Mesendoderm (in vitro differentiated cells): Measurements from ENCODE around the gene KCNT1.

Experiments used
- DNase-seq: peaks from one replicate; pipeline ENCODE4 v3.0.0; 2013
- H2AK5ac ChIP-seq: 2 replicates; pipeline ENCODE4 v1.6.1; 2013; ENCODE audit warnings: low read length, inconsistent platforms
- H2BK120ac ChIP-seq: 2 replicates; pipeline ENCODE4 v1.6.1; 2013; ENCODE audit warnings: low read depth, mild to moderate bottlenecking, low read length, moderate library complexity, mixed read lengths
- H2BK15ac ChIP-seq: replicated peaks from 2 replicates; pipeline ENCODE4 v1.6.1; 2013; ENCODE audit warnings: low read depth, mild to moderate bottlenecking, moderate library complexity
- H2BK5ac ChIP-seq: 2 replicates; pipeline ENCODE4 v1.6.1; 2013; ENCODE audit warnings: low read length, inconsistent platforms
- H3K18ac ChIP-seq: 2 replicates; pipeline ENCODE4 v1.6.1; 2013; ENCODE audit warnings: mild to moderate bottlenecking, low read length, mixed read lengths
- H3K23ac ChIP-seq: one replicate; pipeline ENCODE4 v1.6.1; 2013; ENCODE audit warnings: low read length
- H3K27ac ChIP-seq: 2 replicates; pipeline ENCODE4 v1.5.1; 2013; ENCODE audit warnings: low read depth, mild to moderate bottlenecking, inconsistent platforms, low read length, moderate library complexity
- H3K27me3 ChIP-seq: 2 replicates; pipeline ENCODE4 v1.6.1; 2013; ENCODE audit warnings: low read length, control low read depth, mild to moderate bottlenecking, inconsistent platforms; ENCODE audit not compliant: insufficient read depth, poor library complexity
- H3K36me3 ChIP-seq: 2 replicates; pipeline ENCODE4 v1.6.1; 2013; ENCODE audit warnings: low read length, inconsistent platforms; ENCODE audit not compliant: control insufficient read depth, insufficient read depth
- H3K4ac ChIP-seq: one replicate; pipeline ENCODE4 v1.6.1; 2013; ENCODE audit warnings: low read depth, mild to moderate bottlenecking, low read length, moderate library complexity
- H3K4me1 ChIP-seq: 2 replicates; pipeline ENCODE4 v1.6.1; 2013; ENCODE audit warnings: low read depth, low read length, inconsistent platforms; ENCODE audit not compliant: control insufficient read depth
- H3K4me2 ChIP-seq: 2 replicates; pipeline ENCODE4 v1.6.1; 2013; ENCODE audit warnings: low read length
- H3K4me3 ChIP-seq: 2 replicates; pipeline ENCODE4 v1.5.1; 2013; ENCODE audit warnings: mild to moderate bottlenecking, low read length
- H3K56ac ChIP-seq: one replicate; pipeline ENCODE4 v1.6.1; 2013; ENCODE audit warnings: low read length
- H3K79me1 ChIP-seq: 2 replicates; pipeline ENCODE4 v1.6.1; 2013; ENCODE audit warnings: low read length, inconsistent platforms
- H3K79me2 ChIP-seq: 2 replicates; pipeline ENCODE4 v1.6.1; 2013; ENCODE audit warnings: mild to moderate bottlenecking, low read length; ENCODE audit not compliant: control insufficient read depth, insufficient read depth
- H3K9ac ChIP-seq: 2 replicates; pipeline ENCODE4 v1.6.1; 2013; ENCODE audit warnings: low read length, inconsistent platforms
- H4K5ac ChIP-seq: one replicate; pipeline ENCODE4 v1.6.1; 2013; ENCODE audit warnings: low read length
- H4K8ac ChIP-seq: one replicate; pipeline ENCODE4 v1.6.1; 2013; ENCODE audit warnings: low read depth, mild to moderate bottlenecking, control low read depth, low read length, moderate library complexity
- WGBS: extraction: QIAGEN DNeasy Blood & Tissue Kit; methylation state at CpG from one replicate; pipeline ENCODE4 v1.1.7; 2013; ENCODE audit warnings: low lambda C conversion rate, missing lambda C conversion rate; ENCODE audit not compliant: insufficient coverage; ENCODE audit errors: extremely low coverage; 5-methylcytosine and 5-hydroxymethylcytosine counted together

The KCNT1 gene

GRCh38 chr9:135786146-135786690 is 84.2 kb downstream of the KCNT1 start:
- H3K56ac ChIP-seq, result no peak overlapping the region
- no peaks in the 10 kb centered on the region for H3K79me1 ChIP-seq
- H3K4me1 ChIP-seq, result no peaks in the 10 kb centered on the region
- no peaks in the 10 kb centered on the region for H3K79me2 ChIP-seq
- WGBS, result no CpG with 5 or more reads among the region's 44 CpGs
- no peak overlapping the region for H3K4me2 ChIP-seq
- no peak overlapping the region for H2BK5ac ChIP-seq
- no peak overlapping the region for H4K5ac ChIP-seq
- H3K4ac ChIP-seq, result no peak overlapping the region
- no peak overlapping the region for H3K4me3 ChIP-seq
- no peak overlapping the region for H3K9ac ChIP-seq
- no peak overlapping the region for H2BK120ac ChIP-seq
- H3K18ac ChIP-seq, result no peak overlapping the region
- no peak for DNase-seq
- H3K36me3 ChIP-seq, result no peaks in the 10 kb centered on the region
- no peak overlapping the region for H4K8ac ChIP-seq
- no peak overlapping the region for H2AK5ac ChIP-seq
- no peaks in the 10 kb centered on the region for H3K27me3 ChIP-seq
- H3K23ac ChIP-seq, result no peak overlapping the region
- no peak overlapping the region for H2BK15ac ChIP-seq
- no peak overlapping the region for H3K27ac ChIP-seq

- Histone ChIP-seq H3K9ac (no peak overlapping the region), H3K56ac (no peak overlapping the region), H3K36me3 (no peaks in the 10 kb centered on the region), H3K4me3 (no peak overlapping the region), H3K27ac (no peak overlapping the region), H3K79me1 (no peaks in the 10 kb centered on the region), H4K8ac (no peak overlapping the region), H4K5ac (no peak overlapping the region), H3K4me2 (no peak overlapping the region), H2BK120ac (no peak overlapping the region), H2AK5ac (no peak overlapping the region), H3K27me3 (no peaks in the 10 kb centered on the region), H3K79me2 (no peaks in the 10 kb centered on the region), H3K4me1 (no peaks in the 10 kb centered on the region), H2BK15ac (no peak overlapping the region), H3K18ac (no peak overlapping the region), H2BK5ac (no peak overlapping the region), H3K23ac (no peak overlapping the region), H3K4ac (no peak overlapping the region)
- no peak for DNase-seq
- no CpG with 5 or more reads among the region's 16 CpGs for WGBS
These were observed 85.3 kb downstream of the KCNT1 start for GRCh38 chr9:135787317-135787716.

GRCh38 chr9:135787776-135788575 is 86.0 kb downstream of the KCNT1 start:
- no peak overlapping the region for H3K4ac ChIP-seq
- no peak overlapping the region for H4K5ac ChIP-seq
- H2BK120ac ChIP-seq, result no peak overlapping the region
- H3K56ac ChIP-seq, result no peak overlapping the region
- no peaks in the 10 kb centered on the region for H3K36me3 ChIP-seq
- H3K27me3 ChIP-seq, result no peaks in the 10 kb centered on the region
- H2BK15ac ChIP-seq, result no peak overlapping the region
- no peak overlapping the region for H3K27ac ChIP-seq
- no peak overlapping the region for H3K23ac ChIP-seq
- no peak overlapping the region for H3K18ac ChIP-seq
- no peaks in the 10 kb centered on the region for H3K79me2 ChIP-seq
- H2AK5ac ChIP-seq, result no peak overlapping the region
- H3K79me1 ChIP-seq, result no peaks in the 10 kb centered on the region
- no peak for DNase-seq
- H3K4me3 ChIP-seq, result no peak overlapping the region
- WGBS, result no CpG with 5 or more reads among the region's 38 CpGs
- no peak overlapping the region for H3K4me2 ChIP-seq
- no peak overlapping the region for H4K8ac ChIP-seq
- H2BK5ac ChIP-seq, result no peak overlapping the region
- no peaks in the 10 kb centered on the region for H3K4me1 ChIP-seq
- no peak overlapping the region for H3K9ac ChIP-seq

- WGBS, result no CpG with 5 or more reads among the region's 36 CpGs
These were observed 86.8 kb downstream of the KCNT1 start for GRCh38 chr9:135788576-135789300.

GRCh38 chr9:135789838-135790291 is 87.9 kb downstream of the KCNT1 start:
- H3K27me3 ChIP-seq, result no peaks in the 10 kb centered on the region
- WGBS, result no CpG with 5 or more reads among the region's 13 CpGs
- H3K27ac ChIP-seq, result no peak overlapping the region

More at GRCh38 chr9:135788576-135789300, 86.8 kb downstream of the KCNT1 start:
- Histone ChIP-seq H3K79me1 (no peaks in the 10 kb centered on the region), H3K23ac (no peak overlapping the region), H3K4me3 (no peak overlapping the region), H3K4me1 (no peaks in the 10 kb centered on the region), H3K18ac (no peak overlapping the region), H3K27me3 (no peaks in the 10 kb centered on the region), H3K27ac (no peak overlapping the region), H3K4ac (no peak overlapping the region), H3K4me2 (no peak overlapping the region), H4K8ac (no peak overlapping the region), H3K79me2 (no peaks in the 10 kb centered on the region), H4K5ac (no peak overlapping the region), H3K9ac (no peak overlapping the region), H3K36me3 (no peaks in the 10 kb centered on the region), H2BK15ac (no peak overlapping the region), H2BK120ac (no peak overlapping the region), H2BK5ac (no peak overlapping the region), H2AK5ac (no peak overlapping the region), H3K56ac (no peak overlapping the region)
- no peak for DNase-seq

More at GRCh38 chr9:135789838-135790291, 87.9 kb downstream of the KCNT1 start:
- Histone ChIP-seq H3K4ac (no peak overlapping the region), H3K79me1 (no peaks in the 10 kb centered on the region), H3K4me1 (no peaks in the 10 kb centered on the region), H3K4me2 (no peak overlapping the region), H3K18ac (no peak overlapping the region), H2BK15ac (no peak overlapping the region), H3K36me3 (no peaks in the 10 kb centered on the region), H3K79me2 (no peaks in the 10 kb centered on the region), H3K56ac (no peak overlapping the region), H4K8ac (no peak overlapping the region), H3K23ac (no peak overlapping the region), H3K9ac (no peak overlapping the region), H2BK120ac (no peak overlapping the region), H2BK5ac (no peak overlapping the region), H2AK5ac (no peak overlapping the region), H4K5ac (no peak overlapping the region), H3K4me3 (no peak overlapping the region)
- no peak for DNase-seq
